GM19240 (cell line): ENCODE measurements around the gene PRDX1.
A peak's percentile ranks its signal among the peaks of the same experiment; 100 is the strongest.
"Not testable (repeated sequence)": the region's sequence is repeated elsewhere in the genome, so short reads cannot be mapped to it uniquely, and the experiment has no call there.

Experiments
- DNase-seq: peaks from one replicate; pipeline ENCODE4 v3.0.0; 2011; ENCODE audit warnings: low spot score; ENCODE audit not compliant: insufficient read length

Gene PRDX1

GRCh38 chr1:45507195-45507594 lies 14.5 kb downstream of the PRDX1 start:
- no peak for DNase-seq

DNA sequence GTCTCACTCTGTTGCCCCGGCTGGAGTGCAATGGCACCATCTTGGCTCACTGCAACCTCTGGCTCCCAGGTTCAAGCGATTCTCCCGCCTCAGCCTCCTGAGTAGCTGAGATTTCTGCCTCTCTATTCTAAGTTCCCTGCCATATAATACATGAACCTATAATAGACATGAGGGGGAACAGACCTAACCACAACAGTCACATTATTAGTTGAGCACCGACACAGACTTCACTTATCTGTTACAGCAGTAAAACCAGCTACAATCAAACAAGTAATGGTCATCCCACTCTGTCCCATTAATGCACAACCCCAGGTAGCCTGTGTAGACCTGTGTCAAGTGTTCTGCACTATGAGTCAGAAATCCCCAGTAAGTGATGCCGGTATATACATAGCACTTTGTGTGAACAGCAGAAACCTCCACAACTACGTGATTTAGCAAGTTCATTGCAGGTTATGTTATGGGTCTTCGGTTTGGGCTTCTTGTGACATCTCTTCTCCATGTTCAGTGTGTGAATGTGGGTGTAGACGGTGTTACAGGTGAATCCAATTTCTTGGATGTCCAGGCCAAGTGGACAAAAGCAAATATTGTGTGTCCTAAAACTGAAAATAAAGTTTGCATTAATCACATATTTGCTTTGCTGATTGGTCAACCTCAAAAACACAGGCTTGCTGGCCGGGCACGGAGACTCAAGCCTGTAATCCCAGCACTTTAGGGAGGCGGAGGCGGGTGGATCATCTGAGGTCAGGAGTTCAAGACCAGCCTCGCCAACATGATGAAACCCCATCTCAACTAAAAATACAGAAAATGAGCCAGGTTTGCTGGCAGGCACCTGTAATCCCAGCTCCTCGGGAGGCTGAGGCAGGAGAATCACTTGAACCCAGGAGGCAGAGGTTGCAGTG lies 18.0 kb downstream of the PRDX1 start:
- DNase-seq: no peak

DNA sequence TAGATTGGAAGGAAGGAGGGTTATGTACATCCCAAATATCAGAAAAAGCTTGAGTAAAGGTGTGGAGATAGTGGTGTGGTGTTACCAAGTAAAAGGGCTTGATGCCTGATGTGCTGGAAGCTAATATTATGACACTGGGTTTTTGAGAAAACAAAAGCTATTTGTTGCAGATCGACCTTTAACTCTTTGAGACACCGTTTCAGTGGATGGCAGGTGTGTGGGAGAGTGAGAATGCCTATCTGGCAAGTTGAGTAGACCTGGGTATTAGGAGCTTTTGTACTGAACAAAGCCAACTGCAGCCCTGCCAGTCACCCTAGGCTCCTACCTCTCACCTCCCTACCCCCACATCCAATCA lies 20.2 kb downstream of the PRDX1 start:
- no peak for DNase-seq

DNA sequence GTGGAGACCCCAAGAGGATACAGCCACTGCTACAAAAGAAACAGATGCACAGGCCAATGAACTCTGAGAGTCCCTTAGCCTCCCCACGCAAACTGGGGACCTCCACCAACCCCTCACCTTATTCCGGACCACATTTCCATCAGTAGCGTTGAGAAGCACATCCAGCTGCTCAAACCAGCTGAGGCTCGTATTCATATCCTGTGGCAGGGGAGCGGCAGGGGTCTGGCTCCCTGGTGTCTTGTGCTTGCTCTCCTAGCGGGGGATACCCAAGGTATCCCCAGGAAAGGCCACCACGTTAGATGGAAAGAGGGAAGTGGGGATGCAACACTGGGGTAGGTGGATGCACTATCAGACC lies 22.3 kb downstream of the PRDX1 start:
- DNase-seq: no peak

GRCh38 chr1:45498279-45498678 lies 23.4 kb downstream of the PRDX1 start:
- DNase-seq: no peak

DNA sequence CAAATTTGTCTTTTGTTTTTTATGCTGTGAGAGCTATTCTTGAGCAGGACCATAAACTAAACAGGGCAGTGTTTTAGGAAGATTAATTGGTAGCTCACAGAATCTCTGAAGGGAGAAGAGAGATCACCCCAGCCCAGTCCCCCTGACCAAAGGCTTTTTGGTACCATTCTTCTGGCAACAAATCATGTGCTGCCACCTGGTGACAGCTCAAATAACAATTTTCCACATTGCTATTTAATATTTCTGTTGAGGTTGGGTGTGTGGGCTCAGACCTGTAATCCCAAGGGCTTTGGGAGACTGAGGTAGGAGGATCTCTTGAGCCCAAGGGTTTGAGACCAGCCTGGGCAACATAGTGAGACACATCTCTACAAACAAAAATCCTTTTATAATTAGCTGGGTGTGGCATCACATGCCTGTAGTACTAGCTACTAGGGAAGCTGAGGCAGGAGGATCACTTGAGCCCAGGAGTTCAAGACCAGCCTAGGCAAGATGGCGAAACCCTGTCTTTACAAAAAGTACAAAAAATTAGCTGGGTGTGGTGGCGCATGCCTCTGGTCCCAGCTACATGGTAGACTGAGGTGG lies 28.5 kb downstream of the PRDX1 start:
- peak; percentile 61 for DNase-seq

DNA sequence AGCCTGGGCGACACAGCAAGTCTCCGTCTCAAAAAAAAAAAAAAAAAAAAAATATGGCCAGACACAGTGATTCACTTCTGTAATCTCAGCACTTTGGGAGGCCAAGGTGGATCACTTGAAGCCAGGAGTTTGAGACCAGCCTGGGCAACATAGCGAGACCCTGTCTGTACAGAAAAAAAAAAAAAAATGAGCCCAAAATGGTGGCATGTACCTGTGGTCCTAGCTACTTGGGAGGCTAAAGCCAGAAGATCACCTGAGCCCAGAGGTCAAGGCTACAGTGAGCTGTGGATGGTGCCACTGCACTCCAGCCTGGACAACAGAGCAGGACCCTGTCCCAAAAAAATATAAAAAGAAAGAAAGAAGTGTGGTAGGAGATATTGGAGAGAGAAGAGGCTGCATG lies 29.0 kb downstream of the PRDX1 start:
- no peak for DNase-seq

- DNase-seq: no peak
Observed at GRCh38 chr1:45491487-45492260, 30.0 kb downstream of the PRDX1 start.

DNA sequence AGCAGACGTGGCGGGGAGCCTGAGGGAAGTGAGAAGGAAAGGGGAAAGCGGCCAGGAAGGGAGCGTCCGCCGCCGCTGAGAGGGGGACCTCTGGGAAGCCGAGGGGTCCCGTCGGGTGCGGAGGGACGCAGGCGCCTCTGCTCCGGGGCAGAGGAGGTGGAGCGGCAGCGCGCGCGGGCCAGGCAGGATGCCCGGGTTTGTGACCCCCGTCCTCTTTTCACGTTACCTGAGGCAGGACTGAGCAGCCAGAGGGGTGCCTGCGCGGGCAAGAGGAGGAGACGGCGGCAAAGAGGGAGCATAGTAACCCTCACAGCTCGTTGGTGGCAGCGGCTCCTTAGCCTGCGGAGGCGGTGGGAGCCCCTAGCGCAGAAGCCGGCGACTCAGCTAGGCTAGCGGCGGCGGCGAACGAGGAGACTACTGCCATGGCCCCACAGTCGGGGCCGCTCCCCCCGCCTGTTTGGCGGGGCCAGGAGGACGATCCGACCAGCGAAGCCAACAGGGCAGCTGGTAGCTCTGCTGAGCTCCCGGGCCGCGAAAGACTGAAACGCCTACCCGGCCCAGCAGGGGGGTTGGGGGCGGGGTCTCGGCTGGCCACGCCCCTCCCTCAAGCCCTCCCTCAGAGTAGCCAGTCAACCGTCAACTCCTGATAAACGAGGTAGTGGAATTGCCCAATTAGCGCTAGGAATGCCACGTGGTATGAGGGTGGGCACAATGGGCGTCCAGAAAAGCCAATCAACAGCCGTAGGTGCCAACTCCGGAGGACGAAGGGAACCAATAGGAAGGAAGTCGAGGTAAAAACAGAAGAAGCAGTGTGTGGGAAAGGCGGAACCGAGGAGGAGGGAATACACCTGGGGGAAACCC lies 30.8 kb downstream of the PRDX1 start, which contains the start of gene TESK2:
Gene TESK2 (minus strand): TSS at position 538 of the 861 bp plus-strand sequence. CDS start 33,378 bp downstream, outside the sequence.
- peak; percentile 96 for DNase-seq

GRCh38 chr1:45490121-45490625 lies 31.5 kb downstream of the PRDX1 start:
- DNase-seq: no peak

- not testable (repeated sequence) for DNase-seq
Observed at GRCh38 chr1:45489379-45489778, 32.3 kb downstream of the PRDX1 start.

GRCh38 chr1:45488666-45489377 lies 32.9 kb downstream of the PRDX1 start:
- no peak for DNase-seq

- no peak for DNase-seq
Observed at GRCh38 chr1:45485949-45486348, 35.7 kb downstream of the PRDX1 start.

GRCh38 chr1:45479039-45479748 lies 42.5 kb downstream of the PRDX1 start:
- no peak for DNase-seq

DNA sequence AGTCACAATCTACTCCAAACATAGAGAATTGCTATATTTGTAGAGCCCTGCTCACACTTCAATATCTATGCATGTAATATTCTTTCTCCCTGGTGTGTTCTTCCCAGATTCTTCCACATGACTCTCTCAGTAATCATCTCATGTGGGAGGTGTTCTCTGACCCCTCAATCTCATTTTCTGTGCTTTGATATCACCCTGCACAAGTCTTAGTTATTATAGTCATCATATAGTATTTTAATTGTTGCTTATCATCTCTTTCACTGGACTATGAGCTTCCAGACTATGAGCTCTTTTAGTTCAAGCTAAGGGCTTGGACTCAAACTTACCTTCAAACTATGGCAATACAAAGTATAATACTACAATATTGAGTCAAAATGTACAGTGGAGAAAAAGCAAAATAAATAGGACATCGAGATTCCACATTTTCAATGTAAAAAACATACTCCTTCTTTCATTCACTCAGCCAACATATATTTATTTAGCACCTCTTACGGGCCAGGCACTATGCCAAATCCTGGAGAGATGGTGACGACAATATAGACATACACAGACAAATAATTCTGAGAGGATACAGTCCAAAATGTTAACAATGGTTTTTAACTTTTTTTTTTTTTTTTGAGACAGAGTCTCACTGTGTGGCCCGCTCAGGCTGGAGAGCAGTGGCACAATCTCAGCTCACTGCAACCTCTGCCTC lies 43.4 kb downstream of the PRDX1 start:
- DNase-seq: no peak

DNA sequence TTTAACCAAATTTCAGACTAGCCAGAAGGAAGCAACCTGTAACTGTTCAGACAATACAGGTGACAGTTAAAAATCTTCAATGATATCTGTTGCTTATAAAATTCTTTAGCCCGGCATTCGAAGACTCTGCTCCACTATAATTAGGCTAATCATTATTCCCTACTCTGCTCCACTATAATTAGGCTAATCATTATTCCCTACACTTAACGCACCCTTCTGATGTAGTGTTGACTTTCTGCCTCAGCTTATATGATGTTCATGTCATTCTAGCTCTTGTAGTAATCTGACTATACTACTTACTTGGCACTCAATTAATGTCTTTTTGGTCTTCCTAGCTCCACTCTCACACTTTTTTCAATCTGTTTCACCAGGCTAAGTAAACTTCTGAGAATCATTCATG lies 44.0 kb downstream of the PRDX1 start:
- no peak for DNase-seq

DNA sequence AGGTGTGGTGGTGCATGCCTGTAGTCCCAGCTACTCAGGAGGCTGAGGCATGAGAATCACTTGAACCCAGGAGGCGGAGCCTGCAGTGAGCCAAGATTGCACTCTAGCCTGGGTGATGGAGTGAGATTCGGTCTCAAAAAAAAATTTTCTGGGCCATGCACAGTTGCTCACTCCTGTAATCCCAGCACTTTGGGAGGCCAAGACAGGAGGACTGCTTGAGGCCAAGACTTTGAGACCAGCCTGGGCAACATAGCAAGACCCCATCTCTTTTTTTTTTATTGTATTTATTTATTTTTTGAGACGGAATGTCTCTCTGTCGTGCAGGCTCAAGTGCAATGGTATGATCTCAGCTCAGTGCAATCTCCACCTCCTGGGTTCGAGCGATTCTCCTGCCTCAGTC lies 47.5 kb downstream of the PRDX1 start:
- DNase-seq: not testable (repeated sequence)

GRCh38 chr1:45473302-45473701 lies 48.4 kb downstream of the PRDX1 start:
- DNase-seq: no peak

GRCh38 chr1:45470306-45470798 lies 51.3 kb downstream of the PRDX1 start:
- DNase-seq: no peak
